ENCODE results near the gene MRPS12. TPM values are rescaled to one million over a fixed set of nuclear protein-coding genes. Genes with fewer than 3 reads are reported as not detected.

The MRPS12 gene
- total RNA-seq, 1 donor from 2014 or later: 30.7 TPM

DNA sequence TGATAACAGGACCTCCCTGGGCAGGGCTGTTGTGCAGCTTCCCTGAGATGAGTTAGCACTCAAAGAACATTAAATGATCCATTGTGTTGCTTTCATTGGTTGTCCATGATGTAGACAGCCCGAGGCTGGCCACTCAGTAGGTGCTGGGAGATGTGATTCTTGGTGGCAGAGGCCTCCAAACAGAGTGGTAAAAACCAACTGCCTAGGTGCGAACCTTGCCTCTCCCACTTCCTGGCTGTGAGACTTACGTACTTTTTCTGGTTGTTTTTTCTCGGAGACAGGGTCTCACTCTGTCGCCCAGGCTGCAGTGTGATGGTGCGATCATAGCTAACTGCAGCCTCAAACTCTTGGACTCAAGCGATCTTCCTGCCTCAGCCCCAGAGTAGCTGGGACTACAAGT is 6.4 kb upstream of the MRPS12 start:
- no peak for DNase-seq (ENCODE audit: extremely low spot score, unreplicated experiment)
- H3K36me3 Mint-ChIP-seq (ENCODE audit: unreplicated experiment): peaks cover 6% of the 10 kb centered on the region
- TF ChIP-seq CTCF (IDR thresholded peaks at IDR 0.05): no peak
- H3K27me3 Mint-ChIP-seq (ENCODE audit: unreplicated experiment): no peaks in the 10 kb centered on the region
- no peak overlapping the region for H3K4me3 Mint-ChIP-seq (ENCODE audit: unreplicated experiment)
- no peak overlapping the region for H3K27ac Mint-ChIP-seq (ENCODE audit: unreplicated experiment)
- no peaks in the 10 kb centered on the region for H3K4me1 Mint-ChIP-seq (ENCODE audit: unreplicated experiment)
- H3K9me3 Mint-ChIP-seq (ENCODE audit: unreplicated experiment): no peaks in the 10 kb centered on the region

DNA sequence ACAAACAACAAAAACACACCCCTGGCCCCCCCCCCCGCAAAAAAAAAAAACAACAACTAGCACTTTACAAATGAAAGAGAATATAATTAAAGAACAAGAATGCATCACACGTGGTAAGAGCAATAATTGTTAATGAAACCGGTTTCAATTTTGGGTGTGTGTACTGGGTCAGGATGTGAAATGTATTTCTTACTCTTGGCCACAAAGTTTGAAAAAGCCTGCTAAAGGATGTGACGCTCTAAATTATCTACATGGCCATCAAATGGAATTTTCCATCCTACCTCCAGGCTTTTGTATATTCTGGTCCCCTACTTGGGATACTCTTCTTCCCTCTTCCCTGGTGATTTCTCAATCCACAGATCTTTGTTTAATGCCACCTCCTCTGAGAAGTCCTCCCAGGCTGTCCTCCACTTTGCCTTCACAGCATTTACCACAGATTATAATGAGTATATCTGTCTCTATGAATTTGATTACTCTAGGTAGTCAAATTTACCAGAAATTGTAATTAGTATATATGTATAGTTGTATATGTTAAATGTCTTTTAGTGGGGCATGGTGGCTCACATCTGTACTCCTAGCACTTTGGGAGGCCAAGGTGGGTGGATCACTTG is 2.2 kb upstream of the MRPS12 start:
- Mint-ChIP-seq H3K9me3 (ENCODE audit: unreplicated experiment) (no peaks in the 10 kb centered on the region), H3K27ac (ENCODE audit: unreplicated experiment) (no peak overlapping the region), H3K4me1 (ENCODE audit: unreplicated experiment) (peaks cover 22% of the 10 kb centered on the region), H3K27me3 (ENCODE audit: unreplicated experiment) (no peaks in the 10 kb centered on the region), H3K36me3 (ENCODE audit: unreplicated experiment) (peaks cover 8% of the 10 kb centered on the region), H3K4me3 (ENCODE audit: unreplicated experiment) (no peak overlapping the region)
- TF ChIP-seq CTCF (IDR thresholded peaks at IDR 0.05): no peak
- DNase-seq (ENCODE audit: extremely low spot score, unreplicated experiment): no peak

DNA sequence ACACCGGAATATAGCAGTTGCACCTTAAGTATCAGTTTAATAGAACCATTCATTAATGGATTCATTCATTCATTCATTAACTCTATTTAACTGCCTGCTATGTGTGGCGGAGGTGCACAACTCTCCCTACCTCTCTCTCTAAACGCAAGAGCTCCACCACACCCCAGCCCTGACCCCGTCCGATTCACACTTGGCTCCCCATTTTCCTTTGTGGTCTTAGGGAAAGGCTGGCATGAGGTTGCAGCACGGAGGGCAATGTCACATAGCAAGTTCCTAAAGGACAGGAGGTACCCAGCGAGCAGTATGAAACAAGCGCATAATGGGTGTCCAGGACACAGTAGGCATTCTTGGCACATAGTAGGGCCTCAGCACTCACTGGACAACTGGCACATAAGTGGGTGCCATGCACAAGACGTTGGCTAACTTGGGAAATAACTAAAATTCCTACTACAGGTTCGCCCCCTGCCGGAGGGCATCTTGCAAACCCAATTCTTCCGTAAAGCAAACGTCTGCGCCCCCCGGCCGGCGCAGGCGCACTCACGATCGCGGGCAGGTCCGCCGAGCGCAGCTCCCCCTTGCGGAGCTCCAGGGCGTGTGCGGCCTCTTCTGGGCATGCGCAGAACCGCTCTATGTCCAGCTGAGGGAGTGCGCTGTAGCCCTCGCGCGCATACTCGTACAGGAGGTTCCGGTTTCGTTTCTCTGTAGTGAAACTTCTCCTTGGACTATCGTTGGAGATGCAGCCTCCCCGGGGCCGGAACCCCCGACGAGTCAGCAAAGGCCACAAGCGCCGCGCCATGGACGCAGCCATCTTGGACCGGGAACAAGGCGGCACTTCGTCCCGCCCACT is 592 bp upstream of the MRPS12 start, which contains the start of gene SARS2:
SARS2 (minus strand) TSS at position 835 of the 847 bp plus-strand sequence; CDS start at position 808, 27 bp downstream.
- peaks cover 22% of the 10 kb centered on the region for H3K4me1 Mint-ChIP-seq (ENCODE audit: unreplicated experiment)
- peak within 1 kb of the TSS; percentile 96 for H3K27ac Mint-ChIP-seq (ENCODE audit: unreplicated experiment)
- peak within 1 kb of the TSS; percentile 94 for H3K4me3 Mint-ChIP-seq (ENCODE audit: unreplicated experiment)
- peaks cover 15% of the 10 kb centered on the region for H3K36me3 Mint-ChIP-seq (ENCODE audit: unreplicated experiment)
- peak; percentile 100 for TF ChIP-seq CTCF (IDR thresholded peaks at IDR 0.05)
- no peaks in the 10 kb centered on the region for H3K27me3 Mint-ChIP-seq (ENCODE audit: unreplicated experiment)
- peak; percentile 98 for DNase-seq (ENCODE audit: extremely low spot score, unreplicated experiment)
- peaks cover 6% of the 10 kb centered on the region for H3K9me3 Mint-ChIP-seq (ENCODE audit: unreplicated experiment)

GRCh38 chr19:38931521-38931793 is 713 bp downstream of the MRPS12 start:
- TF ChIP-seq CTCF (IDR thresholded peaks at IDR 0.05): no peak
- Mint-ChIP-seq H3K36me3 (ENCODE audit: unreplicated experiment) (peaks cover 12% of the 10 kb centered on the region), H3K27ac (ENCODE audit: unreplicated experiment) (peak overlapping the region; percentile 96), H3K4me1 (ENCODE audit: unreplicated experiment) (peaks cover 22% of the 10 kb centered on the region), H3K9me3 (ENCODE audit: unreplicated experiment) (peaks cover 6% of the 10 kb centered on the region), H3K4me3 (ENCODE audit: unreplicated experiment) (peak overlapping the region; percentile 94), H3K27me3 (ENCODE audit: unreplicated experiment) (no peaks in the 10 kb centered on the region)
- DNase-seq (ENCODE audit: extremely low spot score, unreplicated experiment): no peak

GRCh38 chr19:38932425-38933179 is 1.9 kb downstream of the MRPS12 start:
- peak; percentile 45 for TF ChIP-seq CTCF (IDR thresholded peaks at IDR 0.05)
- Mint-ChIP-seq H3K27me3 (ENCODE audit: unreplicated experiment) (no peaks in the 10 kb centered on the region), H3K4me3 (ENCODE audit: unreplicated experiment) (peak overlapping the region; percentile 38), H3K4me1 (ENCODE audit: unreplicated experiment) (peaks cover 22% of the 10 kb centered on the region), H3K36me3 (ENCODE audit: unreplicated experiment) (peaks cover 12% of the 10 kb centered on the region), H3K9me3 (ENCODE audit: unreplicated experiment) (peaks cover 6% of the 10 kb centered on the region), H3K27ac (ENCODE audit: unreplicated experiment) (no peak overlapping the region)
- no peak for DNase-seq (ENCODE audit: extremely low spot score, unreplicated experiment)
